Lower leg skin (tissue), 4 donors: ENCODE measurements around the gene CAMTA1. TPM values are rescaled to one million over a fixed set of nuclear protein-coding genes. Genes with fewer than 3 reads are reported as not detected.

Experiments used
- DNase-seq, 2 donors: peaks; one replicate each; pipeline ENCODE4 v3.0.0-alpha.2; 2019; ENCODE audit warnings: low spot score in 2 of 2
- H3K4me3 ChIP-seq: fragments of 200-600 bp; sonication (generic); 2 replicates; pipeline ENCODE4 v1.5.1; 2017; ENCODE audit warnings: mild to moderate bottlenecking, low read depth; ENCODE audit not compliant: poor library complexity, severe bottlenecking
- POLR2A ChIP-seq, 2 donors: fragments of 450-650 bp; IDR thresholded peaks; one replicate each; pipeline ENCODE4 v1.6.1; 2016 to 2017; ENCODE audit warnings: antibody characterized with exemption in 2 of 2, mild to moderate bottlenecking in 1 of 2, moderate library complexity in 1 of 2
- WGBS, 2 donors: methylation state at CpG; one replicate each; pipeline ENCODE4 v1.1.5; 2018; 5-methylcytosine and 5-hydroxymethylcytosine counted together
- intact Hi-C: fragments of 100-400 bp; cut with DNase I; formaldehyde crosslinking; loops from one replicate; pipeline ENCODE4 v1.15.0; 2023; ENCODE audit warnings: low total_unique reads
- total RNA-seq, 4 donors: library from RNA; depleted of rRNA; stranded (reverse); fragments of >200 nt; gene quantifications; one replicate each; pipeline ENCODE4 v1.1.0, GENCODE V29; 2016
- TF ChIP-seq, protein P1 (sequence below), 3 donors: fragments of 450-650 bp; IDR thresholded peaks; one replicate each; pipeline ENCODE4 v1.5.1; 2016; ENCODE audit warnings: antibody characterized with exemption in 3 of 3, mild to moderate bottlenecking in 3 of 3, moderate library complexity in 2 of 3

Gene CAMTA1
- total RNA-seq, 4 donors from 2014 or later, result 24.4 to 52.3 (median 32.9) TPM

DNA sequence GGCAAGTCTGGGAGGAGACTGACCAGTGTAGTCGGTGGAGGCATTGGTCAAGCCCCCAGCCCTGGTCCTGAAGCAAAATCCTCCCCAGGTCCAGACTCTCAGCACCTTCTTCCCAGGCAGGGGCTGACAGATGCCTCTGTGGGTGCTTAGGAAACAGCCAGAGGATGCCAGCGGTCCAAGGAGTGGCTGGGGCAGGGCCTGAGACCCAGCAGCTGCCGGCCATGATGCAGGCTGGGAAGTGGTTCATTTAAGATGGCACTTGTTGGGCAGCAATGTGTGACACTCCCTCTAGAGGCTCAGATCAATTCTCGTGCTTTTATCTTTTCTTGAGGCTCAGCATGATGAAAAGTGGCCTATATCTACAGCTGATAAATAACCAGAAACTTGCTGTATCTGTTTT is 820.8 kb downstream of the CAMTA1 start:
- no peak overlapping the region for H3K4me3 ChIP-seq
- TF ChIP-seq, protein P1, sequence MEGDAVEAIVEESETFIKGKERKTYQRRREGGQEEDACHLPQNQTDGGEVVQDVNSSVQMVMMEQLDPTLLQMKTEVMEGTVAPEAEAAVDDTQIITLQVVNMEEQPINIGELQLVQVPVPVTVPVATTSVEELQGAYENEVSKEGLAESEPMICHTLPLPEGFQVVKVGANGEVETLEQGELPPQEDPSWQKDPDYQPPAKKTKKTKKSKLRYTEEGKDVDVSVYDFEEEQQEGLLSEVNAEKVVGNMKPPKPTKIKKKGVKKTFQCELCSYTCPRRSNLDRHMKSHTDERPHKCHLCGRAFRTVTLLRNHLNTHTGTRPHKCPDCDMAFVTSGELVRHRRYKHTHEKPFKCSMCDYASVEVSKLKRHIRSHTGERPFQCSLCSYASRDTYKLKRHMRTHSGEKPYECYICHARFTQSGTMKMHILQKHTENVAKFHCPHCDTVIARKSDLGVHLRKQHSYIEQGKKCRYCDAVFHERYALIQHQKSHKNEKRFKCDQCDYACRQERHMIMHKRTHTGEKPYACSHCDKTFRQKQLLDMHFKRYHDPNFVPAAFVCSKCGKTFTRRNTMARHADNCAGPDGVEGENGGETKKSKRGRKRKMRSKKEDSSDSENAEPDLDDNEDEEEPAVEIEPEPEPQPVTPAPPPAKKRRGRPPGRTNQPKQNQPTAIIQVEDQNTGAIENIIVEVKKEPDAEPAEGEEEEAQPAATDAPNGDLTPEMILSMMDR (IDR thresholded peaks at IDR 0.05), result no peak
- WGBS, 2 donors, result 75 to 79% methylated on average over 4 of the region's 4 CpGs
- intact Hi-C loops, result no loop called here
- no peak for DNase-seq

DNA sequence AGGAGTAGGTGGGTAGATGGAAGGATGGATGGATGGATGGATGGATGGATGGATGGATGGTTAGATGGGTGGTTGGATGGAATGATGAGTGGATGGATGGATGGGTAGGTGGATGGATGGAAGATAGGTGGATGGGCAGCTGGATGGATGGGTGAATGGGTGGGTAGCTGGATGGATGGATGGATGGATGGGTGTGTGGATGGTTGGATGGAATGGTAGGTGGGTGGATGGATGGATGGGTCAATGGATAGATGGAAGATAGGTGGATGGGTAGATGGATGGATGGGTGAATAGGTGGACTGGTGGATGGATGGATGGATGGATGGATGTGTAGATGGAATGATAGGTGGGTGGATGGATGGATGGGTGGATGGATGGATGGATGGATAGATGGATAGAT is 821.8 kb downstream of the CAMTA1 start:
- intact Hi-C loops, result no loop called here
- no peak overlapping the region for H3K4me3 ChIP-seq
- TF ChIP-seq, protein P1 (IDR thresholded peaks at IDR 0.05), result no peak
- TF ChIP-seq POLR2A (IDR thresholded peaks at IDR 0.05), result no peak
- DNase-seq, result no peak

GRCh38 chr1:7608628-7609305 is 823.5 kb downstream of the CAMTA1 start:
- H3K4me3 ChIP-seq, result no peak overlapping the region
- no peak for DNase-seq
- WGBS, 2 donors, result 61 to 72% methylated on average over 10 of the region's 10 CpGs
- TF ChIP-seq, protein P1 (IDR thresholded peaks at IDR 0.05), result no peak
- TF ChIP-seq POLR2A (IDR thresholded peaks at IDR 0.05), result no peak
- intact Hi-C loops, result no loop called here

DNA sequence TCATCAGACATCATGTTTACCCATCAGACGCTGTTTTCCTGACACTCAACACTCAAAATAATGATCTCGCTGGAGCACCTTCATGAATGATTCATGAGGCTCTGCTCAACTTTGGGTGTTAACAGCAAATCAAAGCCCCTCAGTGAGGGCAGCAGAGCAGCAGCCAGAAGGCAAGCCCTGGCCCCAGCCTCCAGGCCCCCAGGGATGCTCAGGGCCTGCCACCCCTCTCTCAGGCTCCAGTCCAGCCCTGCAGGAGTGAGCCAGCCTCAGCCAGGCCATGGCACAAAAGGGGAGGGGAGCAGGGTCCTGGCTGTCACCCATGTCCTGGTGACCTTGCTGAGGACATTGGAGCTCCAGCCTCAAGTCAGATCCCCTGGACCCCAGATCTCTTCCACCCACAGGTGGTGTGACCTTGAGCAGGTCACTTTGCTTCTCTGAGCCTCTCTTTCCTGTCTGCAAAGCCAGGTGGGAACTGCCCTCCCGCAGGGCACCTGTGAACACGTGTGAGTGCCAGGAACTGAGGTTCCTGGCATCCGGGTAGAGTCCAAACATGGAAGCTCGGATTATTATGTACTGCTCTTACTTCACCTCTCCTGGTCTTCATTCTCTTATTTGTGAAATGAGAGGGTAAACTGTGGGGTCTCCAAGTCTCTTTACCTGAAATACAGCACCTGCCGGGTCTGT is 824.2 kb downstream of the CAMTA1 start:
- 79 to 81% methylated on average over 7 of the region's 7 CpGs for WGBS, 2 donors
- TF ChIP-seq, protein P1 (IDR thresholded peaks at IDR 0.05), result no peak
- no peak for TF ChIP-seq POLR2A (IDR thresholded peaks at IDR 0.05)
- intact Hi-C loops, result no loop called here
- no peak overlapping the region for H3K4me3 ChIP-seq
- no peak for DNase-seq

- intact Hi-C loops, result no loop called here
- H3K4me3 ChIP-seq, result no peak overlapping the region
- WGBS, 2 donors, result 65 to 74% methylated on average over 5 of the region's 5 CpGs
- DNase-seq, result no peak
- TF ChIP-seq, protein P1 (IDR thresholded peaks at IDR 0.05), result no peak
- no peak for TF ChIP-seq POLR2A (IDR thresholded peaks at IDR 0.05)
These were observed 825.0 kb downstream of the CAMTA1 start for GRCh38 chr1:7610106-7610731.
